ENCODE data around the gene NTM.

Gene NTM

GRCh38 chr11:132073787-132074186, 703.4 kb downstream of the NTM start:
- no peak for DNase-seq (ENCODE audit: low read depth in 1 of 2, low spot score in 1 of 2)
- H3K27ac ChIP-seq (replicated peaks) = no peak overlapping the region
- no peak overlapping the region for H3K4me3 ChIP-seq (replicated peaks; ENCODE audit: insufficient read depth, low read length)
- no peak for TF ChIP-seq GABPA (IDR thresholded peaks at IDR 0.05; ENCODE audit: low read depth)
- TF ChIP-seq SPI1 (IDR thresholded peaks at IDR 0.05; ENCODE audit: borderline replicate concordance, low read depth) = no peak
- TF ChIP-seq CTCF (IDR thresholded peaks at IDR 0.05; ENCODE audit: insufficient read depth, low read length) = no peak
- TF ChIP-seq POLR2AphosphoS5 (IDR thresholded peaks at IDR 0.05; ENCODE audit: low read depth) = no peak
- no peak for TF ChIP-seq REST (IDR thresholded peaks at IDR 0.05; ENCODE audit: insufficient replicate concordance, low read depth)
- H3K27me3 ChIP-seq (ENCODE audit: insufficient read depth, poor library complexity, severe bottlenecking) = no peaks in the 10 kb centered on the region

GRCh38 chr11:132075447-132075846, 705.0 kb downstream of the NTM start:
- TF ChIP-seq SPI1 (IDR thresholded peaks at IDR 0.05; ENCODE audit: borderline replicate concordance, low read depth) (no peak), POLR2AphosphoS5 (IDR thresholded peaks at IDR 0.05; ENCODE audit: low read depth) (no peak), REST (IDR thresholded peaks at IDR 0.05; ENCODE audit: insufficient replicate concordance, low read depth) (no peak)
- no peaks in the 10 kb centered on the region for H3K27me3 ChIP-seq (ENCODE audit: insufficient read depth, poor library complexity, severe bottlenecking)
- no peak overlapping the region for H3K27ac ChIP-seq (replicated peaks)

GRCh38 chr11:132077416-132077815, 707.0 kb downstream of the NTM start:
- TF ChIP-seq SPI1 (IDR thresholded peaks at IDR 0.05; ENCODE audit: borderline replicate concordance, low read depth) = no peak
- no peak for TF ChIP-seq GABPA (IDR thresholded peaks at IDR 0.05; ENCODE audit: low read depth)
- TF ChIP-seq POLR2AphosphoS5 (IDR thresholded peaks at IDR 0.05; ENCODE audit: low read depth) = no peak
- no peak for TF ChIP-seq CTCF (IDR thresholded peaks at IDR 0.05; ENCODE audit: insufficient read depth, low read length)
- no peak for TF ChIP-seq REST (IDR thresholded peaks at IDR 0.05; ENCODE audit: insufficient replicate concordance, low read depth)
- H3K4me3 ChIP-seq (replicated peaks; ENCODE audit: insufficient read depth, low read length) = no peak overlapping the region
- no peaks in the 10 kb centered on the region for H3K27me3 ChIP-seq (ENCODE audit: insufficient read depth, poor library complexity, severe bottlenecking)
- no peak for DNase-seq (ENCODE audit: low read depth in 1 of 2, low spot score in 1 of 2)
- H3K27ac ChIP-seq (replicated peaks) = no peak overlapping the region

More at GRCh38 chr11:132075447-132075846, 705.0 kb downstream of the NTM start:
- DNase-seq (ENCODE audit: low read depth in 1 of 2, low spot score in 1 of 2) = no peak
- no peak overlapping the region for H3K4me3 ChIP-seq (replicated peaks; ENCODE audit: insufficient read depth, low read length)
